ENCODE results near the gene C10orf53.

DNA sequence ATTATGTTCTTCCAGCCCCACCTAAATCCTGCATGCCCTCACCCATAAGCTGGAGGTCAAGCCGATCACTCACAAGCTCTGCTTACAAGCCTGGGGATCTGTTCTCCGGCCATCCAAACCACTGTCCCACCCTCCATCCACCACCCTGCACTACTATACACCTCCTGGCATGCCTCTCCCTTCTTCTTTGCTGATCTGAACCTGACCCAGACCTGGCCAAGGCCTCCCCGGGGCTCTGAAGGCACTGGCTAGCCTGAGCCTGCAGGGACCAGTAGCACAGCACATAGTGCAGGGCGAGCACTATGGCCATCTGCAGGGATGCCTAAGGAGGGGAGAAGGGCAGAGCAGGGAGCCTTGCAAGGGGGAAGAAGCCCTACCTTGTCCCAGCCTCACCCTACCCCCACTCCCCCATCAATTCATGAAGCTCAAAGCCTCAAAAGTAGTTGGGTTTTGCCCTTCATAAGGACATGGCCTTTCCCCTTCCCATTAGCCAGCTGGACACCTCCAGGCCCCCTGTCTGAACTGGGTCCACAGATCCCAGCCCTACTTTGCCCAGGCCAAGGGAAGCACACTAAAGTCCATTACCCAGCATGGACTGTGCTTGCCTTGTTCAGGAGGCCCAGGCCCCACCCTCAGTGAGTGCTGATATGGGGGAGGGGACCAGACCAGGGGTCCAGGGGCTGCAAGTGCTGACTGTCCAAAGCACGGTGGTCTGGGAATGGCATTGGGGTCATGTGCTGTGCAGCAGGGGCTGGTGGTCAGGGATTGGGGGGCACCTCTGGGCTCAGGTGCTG is 36.0 kb upstream of the C10orf53 start:
- no peak for TF ChIP-seq ZC3H10 (CRISPR knock-in tag; IDR thresholded peaks at IDR 0.05)
- TF ChIP-seq ZFP3 (CRISPR knock-in tag; IDR thresholded peaks at IDR 0.05): no peak
- no peak for TF ChIP-seq ISL1 (CRISPR knock-in tag; IDR thresholded peaks at IDR 0.05)
- TF ChIP-seq, protein P1, sequence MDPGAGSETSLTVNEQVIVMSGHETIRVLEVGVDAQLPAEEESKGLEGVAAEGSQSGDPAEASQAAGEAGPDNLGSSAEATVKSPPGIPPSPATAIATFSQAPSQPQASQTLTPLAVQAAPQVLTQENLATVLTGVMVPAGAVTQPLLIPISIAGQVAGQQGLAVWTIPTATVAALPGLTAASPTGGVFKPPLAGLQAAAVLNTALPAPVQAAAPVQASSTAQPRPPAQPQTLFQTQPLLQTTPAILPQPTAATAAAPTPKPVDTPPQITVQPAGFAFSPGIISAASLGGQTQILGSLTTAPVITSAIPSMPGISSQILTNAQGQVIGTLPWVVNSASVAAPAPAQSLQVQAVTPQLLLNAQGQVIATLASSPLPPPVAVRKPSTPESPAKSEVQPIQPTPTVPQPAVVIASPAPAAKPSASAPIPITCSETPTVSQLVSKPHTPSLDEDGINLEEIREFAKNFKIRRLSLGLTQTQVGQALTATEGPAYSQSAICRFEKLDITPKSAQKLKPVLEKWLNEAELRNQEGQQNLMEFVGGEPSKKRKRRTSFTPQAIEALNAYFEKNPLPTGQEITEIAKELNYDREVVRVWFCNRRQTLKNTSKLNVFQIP (CRISPR knock-in tag; IDR thresholded peaks at IDR 0.05; ENCODE audit: borderline replicate concordance, low read depth): no peak
- TF ChIP-seq SNAI2 (CRISPR knock-in tag; IDR thresholded peaks at IDR 0.05): no peak
- no peak for TF ChIP-seq ZNF70 (CRISPR knock-in tag; IDR thresholded peaks at IDR 0.05)
- TF ChIP-seq ZNF8 (CRISPR knock-in tag; IDR thresholded peaks at IDR 0.05): no peak
- TF ChIP-seq, protein P2, sequence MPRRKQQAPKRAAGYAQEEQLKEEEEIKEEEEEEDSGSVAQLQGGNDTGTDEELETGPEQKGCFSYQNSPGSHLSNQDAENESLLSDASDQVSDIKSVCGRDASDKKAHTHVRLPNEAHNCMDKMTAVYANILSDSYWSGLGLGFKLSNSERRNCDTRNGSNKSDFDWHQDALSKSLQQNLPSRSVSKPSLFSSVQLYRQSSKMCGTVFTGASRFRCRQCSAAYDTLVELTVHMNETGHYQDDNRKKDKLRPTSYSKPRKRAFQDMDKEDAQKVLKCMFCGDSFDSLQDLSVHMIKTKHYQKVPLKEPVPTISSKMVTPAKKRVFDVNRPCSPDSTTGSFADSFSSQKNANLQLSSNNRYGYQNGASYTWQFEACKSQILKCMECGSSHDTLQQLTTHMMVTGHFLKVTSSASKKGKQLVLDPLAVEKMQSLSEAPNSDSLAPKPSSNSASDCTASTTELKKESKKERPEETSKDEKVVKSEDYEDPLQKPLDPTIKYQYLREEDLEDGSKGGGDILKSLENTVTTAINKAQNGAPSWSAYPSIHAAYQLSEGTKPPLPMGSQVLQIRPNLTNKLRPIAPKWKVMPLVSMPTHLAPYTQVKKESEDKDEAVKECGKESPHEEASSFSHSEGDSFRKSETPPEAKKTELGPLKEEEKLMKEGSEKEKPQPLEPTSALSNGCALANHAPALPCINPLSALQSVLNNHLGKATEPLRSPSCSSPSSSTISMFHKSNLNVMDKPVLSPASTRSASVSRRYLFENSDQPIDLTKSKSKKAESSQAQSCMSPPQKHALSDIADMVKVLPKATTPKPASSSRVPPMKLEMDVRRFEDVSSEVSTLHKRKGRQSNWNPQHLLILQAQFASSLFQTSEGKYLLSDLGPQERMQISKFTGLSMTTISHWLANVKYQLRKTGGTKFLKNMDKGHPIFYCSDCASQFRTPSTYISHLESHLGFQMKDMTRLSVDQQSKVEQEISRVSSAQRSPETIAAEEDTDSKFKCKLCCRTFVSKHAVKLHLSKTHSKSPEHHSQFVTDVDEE (CRISPR knock-in tag; IDR thresholded peaks at IDR 0.05): no peak
- TF ChIP-seq, protein P3, sequence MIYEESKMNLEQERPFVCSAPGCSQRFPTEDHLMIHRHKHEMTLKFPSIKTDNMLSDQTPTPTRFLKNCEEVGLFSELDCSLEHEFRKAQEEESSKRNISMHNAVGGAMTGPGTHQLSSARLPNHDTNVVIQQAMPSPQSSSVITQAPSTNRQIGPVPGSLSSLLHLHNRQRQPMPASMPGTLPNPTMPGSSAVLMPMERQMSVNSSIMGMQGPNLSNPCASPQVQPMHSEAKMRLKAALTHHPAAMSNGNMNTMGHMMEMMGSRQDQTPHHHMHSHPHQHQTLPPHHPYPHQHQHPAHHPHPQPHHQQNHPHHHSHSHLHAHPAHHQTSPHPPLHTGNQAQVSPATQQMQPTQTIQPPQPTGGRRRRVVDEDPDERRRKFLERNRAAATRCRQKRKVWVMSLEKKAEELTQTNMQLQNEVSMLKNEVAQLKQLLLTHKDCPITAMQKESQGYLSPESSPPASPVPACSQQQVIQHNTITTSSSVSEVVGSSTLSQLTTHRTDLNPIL (CRISPR knock-in tag; IDR thresholded peaks at IDR 0.05; ENCODE audit: low read depth): no peak
- no peak for TF ChIP-seq TCF4 (CRISPR knock-in tag; IDR thresholded peaks at IDR 0.05; ENCODE audit: borderline replicate concordance)
